Measurements from ENCODE around the gene XPNPEP3.

GRCh38 chr22:40874016-40874415 lies 17.1 kb downstream of the XPNPEP3 start:
- TF ChIP-seq CTCF (IDR thresholded peaks at IDR 0.05) (no peak), POLR2A (IDR thresholded peaks at IDR 0.05) (no peak)
